Neural crest cell (in vitro differentiated cells): ENCODE measurements around the gene ASTN2. TPM values are rescaled to one million over a fixed set of nuclear protein-coding genes. Genes with fewer than 3 reads are reported as not detected.

Source experiments
- DNase-seq: peaks from one replicate; pipeline ENCODE4 v3.0.0; 2021; ENCODE audit warnings: low read depth, mixed read lengths, low spot score
- H3K27ac Mint-ChIP-seq: one replicate; pipeline ENCODE4 v1.8.0; 2021; ENCODE audit warnings: mild to moderate bottlenecking, mixed read lengths; ENCODE audit not compliant: unreplicated experiment
- H3K27me3 Mint-ChIP-seq: 2 replicates; pipeline ENCODE4 v1.8.0; 2021; ENCODE audit warnings: low read depth, mild to moderate bottlenecking, mixed read lengths
- H3K36me3 Mint-ChIP-seq: 2 replicates; pipeline ENCODE4 v1.8.0; 2021; ENCODE audit warnings: low read depth, mild to moderate bottlenecking, mixed read lengths
- H3K4me1 Mint-ChIP-seq: 2 replicates; pipeline ENCODE4 v1.8.0; 2021; ENCODE audit warnings: mixed read lengths
- H3K4me3 Mint-ChIP-seq: one replicate; pipeline ENCODE4 v1.8.0; 2021; ENCODE audit warnings: mild to moderate bottlenecking, mixed read lengths
- H3K9me3 Mint-ChIP-seq: 2 replicates; pipeline ENCODE4 v1.8.0; 2021; ENCODE audit warnings: mixed read lengths
- CTCF ChIP-seq: fragments of 200-600 bp; sonication (generic); conservative IDR thresholded peaks from 2 replicates; pipeline ENCODE4 v1.5.0; 2021; ENCODE audit warnings: antibody characterized with exemption, mild to moderate bottlenecking
- total RNA-seq: library from RNA; stranded (reverse); gene quantifications from 2 replicates; pipeline ENCODE4 v1.2.1, GENCODE V29; 2021

Gene ASTN2
- total RNA-seq, 1 donor from 2014 or later: 7.3 TPM

DNA sequence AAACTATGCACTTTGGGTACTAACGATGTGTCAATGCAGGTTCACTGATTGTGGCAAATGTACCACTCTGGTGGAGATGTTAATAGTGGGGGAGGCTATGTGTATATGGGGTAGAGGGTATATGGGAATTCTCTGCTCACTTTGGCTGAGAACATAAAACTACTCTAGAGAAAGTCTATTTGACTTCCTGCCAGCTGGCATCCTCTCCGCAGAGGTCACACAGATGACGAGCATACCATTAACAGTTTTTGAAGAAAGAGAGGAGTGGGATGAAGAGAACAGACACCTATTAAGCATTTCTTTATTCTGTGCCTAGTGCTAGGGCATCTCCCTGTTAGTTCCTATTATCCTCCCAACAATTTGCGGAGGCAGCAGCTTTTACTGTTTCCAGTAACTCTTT lies 786.1 kb downstream of the ASTN2 start:
- H3K36me3 Mint-ChIP-seq: peaks cover 2% of the 10 kb centered on the region
- no peak overlapping the region for H3K4me3 Mint-ChIP-seq
- no peaks in the 10 kb centered on the region for H3K27me3 Mint-ChIP-seq
- TF ChIP-seq CTCF: no peak
- peaks cover 7% of the 10 kb centered on the region for H3K4me1 Mint-ChIP-seq
- H3K27ac Mint-ChIP-seq: no peak overlapping the region
- DNase-seq: no peak
- H3K9me3 Mint-ChIP-seq: peaks cover under 1% of the 10 kb centered on the region

DNA sequence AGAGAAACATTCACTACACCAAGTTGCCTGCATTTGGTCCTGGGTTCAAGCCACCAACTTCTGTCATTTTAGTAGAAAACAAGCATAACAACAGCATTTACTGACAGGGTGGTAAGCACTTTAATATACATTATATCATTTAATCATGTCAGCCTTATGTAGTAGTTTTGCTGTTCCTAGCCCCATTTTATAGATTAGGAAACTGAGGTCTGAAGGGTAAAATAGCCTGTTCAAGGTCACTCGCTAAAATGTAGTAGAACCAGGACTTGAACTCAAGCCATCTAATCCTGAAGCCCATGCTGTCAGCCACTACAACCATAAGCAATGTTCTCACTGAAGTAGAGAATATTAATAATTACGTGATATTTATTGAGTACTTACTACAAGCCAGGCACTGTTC lies 787.4 kb downstream of the ASTN2 start:
- DNase-seq: no peak
- no peak for TF ChIP-seq CTCF
- H3K4me3 Mint-ChIP-seq: no peak overlapping the region
- peaks cover 7% of the 10 kb centered on the region for H3K4me1 Mint-ChIP-seq
- peaks cover 2% of the 10 kb centered on the region for H3K36me3 Mint-ChIP-seq
- H3K9me3 Mint-ChIP-seq: no peaks in the 10 kb centered on the region
- no peaks in the 10 kb centered on the region for H3K27me3 Mint-ChIP-seq
- no peak overlapping the region for H3K27ac Mint-ChIP-seq

DNA sequence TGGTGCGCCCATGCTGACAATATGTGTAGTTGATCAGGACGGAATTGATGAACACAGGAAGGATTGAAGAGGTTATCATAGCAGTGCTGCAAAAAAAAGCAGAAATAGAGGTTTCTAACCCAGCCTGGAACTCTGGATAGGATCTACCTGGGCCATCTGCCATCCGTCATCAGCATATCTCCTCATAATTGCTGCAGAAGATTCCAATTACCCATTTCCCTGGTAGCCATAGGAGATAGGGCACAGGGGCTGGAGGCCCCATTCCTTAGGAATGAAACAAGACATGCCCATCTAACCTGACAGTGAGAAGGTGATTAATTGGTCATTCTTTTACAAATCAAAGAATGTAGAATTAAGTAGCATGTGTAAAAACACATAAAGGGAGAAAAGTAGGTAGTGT lies 788.1 kb downstream of the ASTN2 start:
- Mint-ChIP-seq H3K4me3 (no peak overlapping the region), H3K27ac (no peak overlapping the region), H3K36me3 (peaks cover 2% of the 10 kb centered on the region), H3K27me3 (no peaks in the 10 kb centered on the region), H3K4me1 (peaks cover 7% of the 10 kb centered on the region), H3K9me3 (no peaks in the 10 kb centered on the region)
- DNase-seq: no peak
- no peak for TF ChIP-seq CTCF

DNA sequence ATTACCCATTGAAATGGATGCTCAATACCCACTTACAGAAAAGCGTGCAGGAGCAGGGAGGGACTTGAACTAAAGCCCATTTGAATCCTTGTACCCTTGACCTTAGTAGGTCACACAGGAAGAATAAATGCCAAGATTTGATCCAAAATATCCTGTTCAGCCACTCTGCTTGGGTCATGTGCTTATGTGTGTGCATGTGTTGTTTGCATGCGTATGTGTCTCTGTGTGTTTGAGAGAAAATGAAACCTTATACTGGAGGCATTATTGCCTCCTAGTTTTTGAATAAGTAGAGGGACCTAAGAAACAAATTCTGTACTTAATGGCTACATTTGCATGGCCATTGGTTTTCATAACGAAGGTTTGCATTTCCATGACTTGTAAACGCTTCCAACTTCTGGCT lies 791.1 kb downstream of the ASTN2 start:
- H3K9me3 Mint-ChIP-seq: no peaks in the 10 kb centered on the region
- H3K27me3 Mint-ChIP-seq: no peaks in the 10 kb centered on the region
- DNase-seq: no peak
- no peak overlapping the region for H3K27ac Mint-ChIP-seq
- TF ChIP-seq CTCF: no peak
- no peaks in the 10 kb centered on the region for H3K36me3 Mint-ChIP-seq
- peaks cover 6% of the 10 kb centered on the region for H3K4me1 Mint-ChIP-seq
- no peak overlapping the region for H3K4me3 Mint-ChIP-seq

DNA sequence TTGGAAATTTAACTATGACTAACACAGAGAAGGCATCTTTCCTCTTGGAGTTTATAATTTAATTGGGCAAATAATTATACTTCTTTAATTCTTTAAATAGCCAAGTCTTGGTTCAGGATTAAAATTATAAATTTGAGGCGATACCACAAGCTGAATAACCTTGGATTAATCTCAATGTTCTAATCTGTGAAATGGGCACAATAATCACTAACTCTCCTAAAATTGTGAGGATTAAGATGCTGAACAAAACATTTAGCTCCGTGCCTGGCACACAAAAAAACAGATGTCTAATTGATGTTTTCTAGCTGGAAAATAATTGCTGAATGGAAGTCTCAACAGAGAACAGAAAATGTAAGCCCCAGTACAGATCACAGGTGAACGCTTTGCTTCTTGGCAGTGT lies 797.5 kb downstream of the ASTN2 start:
- no peak for DNase-seq
- Mint-ChIP-seq H3K9me3 (peaks cover 3% of the 10 kb centered on the region), H3K27ac (no peak overlapping the region), H3K36me3 (peaks cover 23% of the 10 kb centered on the region), H3K4me3 (no peak overlapping the region), H3K4me1 (no peaks in the 10 kb centered on the region), H3K27me3 (no peaks in the 10 kb centered on the region)
- TF ChIP-seq CTCF: no peak
